ENCODE measurements around the gene SNX19.

DNA sequence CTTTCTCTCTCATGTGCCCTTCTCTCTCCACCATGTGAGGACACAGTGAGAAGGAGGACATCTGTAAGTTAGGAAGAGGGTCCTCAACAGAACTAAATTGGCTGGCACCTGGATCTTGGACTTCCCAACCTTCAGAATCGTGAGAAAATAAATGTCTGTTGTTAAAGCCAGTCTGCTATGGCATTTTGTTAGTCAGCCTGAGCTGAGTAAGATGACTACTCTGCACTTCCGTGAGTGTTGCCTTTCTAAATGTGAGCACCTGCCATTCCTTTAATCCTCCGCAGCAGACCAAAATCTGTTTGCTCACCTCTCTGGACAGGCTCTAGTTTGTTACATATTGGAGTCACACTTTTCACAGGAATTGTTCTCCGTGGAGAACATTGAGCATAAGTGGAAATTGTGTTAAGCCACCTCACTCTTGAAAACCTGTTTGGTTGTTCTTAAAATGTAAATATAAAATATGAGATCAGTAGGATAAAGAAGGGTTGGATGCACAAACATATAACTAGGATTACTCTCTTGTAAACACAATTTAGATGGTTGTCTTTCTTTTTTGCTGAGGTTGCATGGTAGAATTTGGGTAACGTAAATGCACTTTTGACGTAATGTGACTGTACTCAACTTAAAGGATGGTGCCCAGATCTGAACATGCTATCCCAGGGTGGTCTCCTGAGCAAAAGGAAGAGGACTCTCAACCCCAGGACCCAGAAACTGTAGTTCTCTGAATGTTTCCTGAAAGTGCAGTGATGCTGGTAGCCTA lies 65.9 kb downstream of the SNX19 start:
- TF ChIP-seq, protein P1, sequence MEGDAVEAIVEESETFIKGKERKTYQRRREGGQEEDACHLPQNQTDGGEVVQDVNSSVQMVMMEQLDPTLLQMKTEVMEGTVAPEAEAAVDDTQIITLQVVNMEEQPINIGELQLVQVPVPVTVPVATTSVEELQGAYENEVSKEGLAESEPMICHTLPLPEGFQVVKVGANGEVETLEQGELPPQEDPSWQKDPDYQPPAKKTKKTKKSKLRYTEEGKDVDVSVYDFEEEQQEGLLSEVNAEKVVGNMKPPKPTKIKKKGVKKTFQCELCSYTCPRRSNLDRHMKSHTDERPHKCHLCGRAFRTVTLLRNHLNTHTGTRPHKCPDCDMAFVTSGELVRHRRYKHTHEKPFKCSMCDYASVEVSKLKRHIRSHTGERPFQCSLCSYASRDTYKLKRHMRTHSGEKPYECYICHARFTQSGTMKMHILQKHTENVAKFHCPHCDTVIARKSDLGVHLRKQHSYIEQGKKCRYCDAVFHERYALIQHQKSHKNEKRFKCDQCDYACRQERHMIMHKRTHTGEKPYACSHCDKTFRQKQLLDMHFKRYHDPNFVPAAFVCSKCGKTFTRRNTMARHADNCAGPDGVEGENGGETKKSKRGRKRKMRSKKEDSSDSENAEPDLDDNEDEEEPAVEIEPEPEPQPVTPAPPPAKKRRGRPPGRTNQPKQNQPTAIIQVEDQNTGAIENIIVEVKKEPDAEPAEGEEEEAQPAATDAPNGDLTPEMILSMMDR (IDR thresholded peaks at IDR 0.05), result no peak
- TF ChIP-seq, protein P2, sequence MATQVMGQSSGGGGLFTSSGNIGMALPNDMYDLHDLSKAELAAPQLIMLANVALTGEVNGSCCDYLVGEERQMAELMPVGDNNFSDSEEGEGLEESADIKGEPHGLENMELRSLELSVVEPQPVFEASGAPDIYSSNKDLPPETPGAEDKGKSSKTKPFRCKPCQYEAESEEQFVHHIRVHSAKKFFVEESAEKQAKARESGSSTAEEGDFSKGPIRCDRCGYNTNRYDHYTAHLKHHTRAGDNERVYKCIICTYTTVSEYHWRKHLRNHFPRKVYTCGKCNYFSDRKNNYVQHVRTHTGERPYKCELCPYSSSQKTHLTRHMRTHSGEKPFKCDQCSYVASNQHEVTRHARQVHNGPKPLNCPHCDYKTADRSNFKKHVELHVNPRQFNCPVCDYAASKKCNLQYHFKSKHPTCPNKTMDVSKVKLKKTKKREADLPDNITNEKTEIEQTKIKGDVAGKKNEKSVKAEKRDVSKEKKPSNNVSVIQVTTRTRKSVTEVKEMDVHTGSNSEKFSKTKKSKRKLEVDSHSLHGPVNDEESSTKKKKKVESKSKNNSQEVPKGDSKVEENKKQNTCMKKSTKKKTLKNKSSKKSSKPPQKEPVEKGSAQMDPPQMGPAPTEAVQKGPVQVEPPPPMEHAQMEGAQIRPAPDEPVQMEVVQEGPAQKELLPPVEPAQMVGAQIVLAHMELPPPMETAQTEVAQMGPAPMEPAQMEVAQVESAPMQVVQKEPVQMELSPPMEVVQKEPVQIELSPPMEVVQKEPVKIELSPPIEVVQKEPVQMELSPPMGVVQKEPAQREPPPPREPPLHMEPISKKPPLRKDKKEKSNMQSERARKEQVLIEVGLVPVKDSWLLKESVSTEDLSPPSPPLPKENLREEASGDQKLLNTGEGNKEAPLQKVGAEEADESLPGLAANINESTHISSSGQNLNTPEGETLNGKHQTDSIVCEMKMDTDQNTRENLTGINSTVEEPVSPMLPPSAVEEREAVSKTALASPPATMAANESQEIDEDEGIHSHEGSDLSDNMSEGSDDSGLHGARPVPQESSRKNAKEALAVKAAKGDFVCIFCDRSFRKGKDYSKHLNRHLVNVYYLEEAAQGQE (IDR thresholded peaks at IDR 0.05; ENCODE audit: insufficient read depth in 1 of 2, low read depth in 2 of 2, low read length in 1 of 2), result no peak
- TF ChIP-seq SIN3A (IDR thresholded peaks at IDR 0.05; ENCODE audit: borderline replicate concordance, insufficient read depth, low read depth, low read length), result no peak
- no peak for TF ChIP-seq POLR2AphosphoS5 (IDR thresholded peaks at IDR 0.05; ENCODE audit: low read depth, low read length)
- no peak for TF ChIP-seq TCF7L2 (IDR thresholded peaks at IDR 0.05; ENCODE audit: low read depth, low read length)

All from Panc1 (cell line).